Activated T-cell treated with anti-CD3 and anti-CD28 coated beads, Interleukin-2, amount 50 U/mL, for 48 hours (primary cell): ENCODE data around the gene LRMDA.

ENCODE experiments used
- DNase-seq, 2 experiments: peaks; one replicate each; pipeline ENCODE4 v3.0.0-alpha.2; 2020

LRMDA gene

GRCh38 chr10:75801121-75801520, 369.7 kb downstream of the LRMDA start:
- DNase-seq, result no peak

- DNase-seq, result no peak
These were observed 370.2 kb downstream of the LRMDA start for GRCh38 chr10:75801661-75802060.

GRCh38 chr10:75803121-75803520, 371.7 kb downstream of the LRMDA start:
- DNase-seq, result no peak

GRCh38 chr10:75803816-75804552, 372.6 kb downstream of the LRMDA start:
- DNase-seq, result no peak

- no peak for DNase-seq
These were observed 374.8 kb downstream of the LRMDA start for GRCh38 chr10:75806186-75806585.

- DNase-seq, result no peak
These were observed 376.0 kb downstream of the LRMDA start for GRCh38 chr10:75807456-75807855.

GRCh38 chr10:75809003-75809402, 377.6 kb downstream of the LRMDA start:
- no peak for DNase-seq

- no peak for DNase-seq
These were observed 382.6 kb downstream of the LRMDA start for GRCh38 chr10:75814014-75814413.

GRCh38 chr10:75815066-75815465, 383.6 kb downstream of the LRMDA start:
- DNase-seq, result no peak

GRCh38 chr10:75817198-75817597, 385.8 kb downstream of the LRMDA start:
- DNase-seq, result no peak

GRCh38 chr10:75818552-75818951, 387.1 kb downstream of the LRMDA start:
- DNase-seq, result no peak

GRCh38 chr10:75825235-75825634, 393.8 kb downstream of the LRMDA start:
- DNase-seq, result no peak

- no peak for DNase-seq
These were observed 394.2 kb downstream of the LRMDA start for GRCh38 chr10:75825661-75826060.

GRCh38 chr10:75826846-75827245, 395.4 kb downstream of the LRMDA start:
- no peak for DNase-seq

GRCh38 chr10:75827587-75828021, 396.2 kb downstream of the LRMDA start:
- no peak for DNase-seq

- DNase-seq, result no peak
These were observed 397.0 kb downstream of the LRMDA start for GRCh38 chr10:75828413-75828812.

- no peak for DNase-seq
These were observed 404.6 kb downstream of the LRMDA start for GRCh38 chr10:75836064-75836463.

- no peak for DNase-seq
These were observed 407.1 kb downstream of the LRMDA start for GRCh38 chr10:75838486-75838885.

GRCh38 chr10:75839020-75839419, 407.6 kb downstream of the LRMDA start:
- DNase-seq, result no peak

GRCh38 chr10:75841266-75841665, 409.8 kb downstream of the LRMDA start:
- DNase-seq, result no peak

GRCh38 chr10:75845176-75845947, 413.9 kb downstream of the LRMDA start:
- DNase-seq, result no peak

GRCh38 chr10:75847477-75847876, 416.1 kb downstream of the LRMDA start:
- no peak for DNase-seq

GRCh38 chr10:75851580-75852345, 420.3 kb downstream of the LRMDA start:
- DNase-seq, result no peak
